HL-60 (cell line): ENCODE data around the gene PDCD6IP.

Experiments used
- TF ChIP-seq, protein P1 (sequence below): IDR thresholded peaks from one replicate; pipeline ENCODE4 v1.5.1; 2011; ENCODE audit warnings: low read length, control low read depth, inconsistent platforms; ENCODE audit not compliant: insufficient read depth
- TF ChIP-seq, protein P2 (sequence below): IDR thresholded peaks from 2 replicates; pipeline ENCODE4 v1.6.1; 2012; ENCODE audit warnings: low read depth; ENCODE audit not compliant: insufficient replicate concordance

DNA sequence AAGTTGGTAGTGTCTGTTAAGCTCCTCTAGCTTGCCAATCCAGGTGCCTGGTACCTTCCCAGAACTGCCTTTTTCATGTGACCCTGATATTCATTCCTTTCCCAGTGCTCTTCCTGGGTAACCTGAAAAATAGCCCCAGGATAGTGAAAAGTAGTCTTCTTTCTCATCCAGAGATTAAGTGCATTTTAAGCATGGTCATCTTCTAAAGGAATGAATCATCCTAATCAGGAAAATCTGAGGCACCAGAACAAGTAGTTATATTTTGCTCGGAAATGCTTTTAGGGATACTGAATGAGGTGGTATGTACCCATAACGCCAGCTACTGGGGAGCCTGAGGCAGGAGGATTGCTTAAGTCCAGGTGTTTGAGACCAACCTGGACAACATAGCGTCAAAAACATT lies 23.1 kb upstream of the PDCD6IP start:
- TF ChIP-seq, protein P1, sequence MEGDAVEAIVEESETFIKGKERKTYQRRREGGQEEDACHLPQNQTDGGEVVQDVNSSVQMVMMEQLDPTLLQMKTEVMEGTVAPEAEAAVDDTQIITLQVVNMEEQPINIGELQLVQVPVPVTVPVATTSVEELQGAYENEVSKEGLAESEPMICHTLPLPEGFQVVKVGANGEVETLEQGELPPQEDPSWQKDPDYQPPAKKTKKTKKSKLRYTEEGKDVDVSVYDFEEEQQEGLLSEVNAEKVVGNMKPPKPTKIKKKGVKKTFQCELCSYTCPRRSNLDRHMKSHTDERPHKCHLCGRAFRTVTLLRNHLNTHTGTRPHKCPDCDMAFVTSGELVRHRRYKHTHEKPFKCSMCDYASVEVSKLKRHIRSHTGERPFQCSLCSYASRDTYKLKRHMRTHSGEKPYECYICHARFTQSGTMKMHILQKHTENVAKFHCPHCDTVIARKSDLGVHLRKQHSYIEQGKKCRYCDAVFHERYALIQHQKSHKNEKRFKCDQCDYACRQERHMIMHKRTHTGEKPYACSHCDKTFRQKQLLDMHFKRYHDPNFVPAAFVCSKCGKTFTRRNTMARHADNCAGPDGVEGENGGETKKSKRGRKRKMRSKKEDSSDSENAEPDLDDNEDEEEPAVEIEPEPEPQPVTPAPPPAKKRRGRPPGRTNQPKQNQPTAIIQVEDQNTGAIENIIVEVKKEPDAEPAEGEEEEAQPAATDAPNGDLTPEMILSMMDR: no peak
- TF ChIP-seq, protein P2, sequence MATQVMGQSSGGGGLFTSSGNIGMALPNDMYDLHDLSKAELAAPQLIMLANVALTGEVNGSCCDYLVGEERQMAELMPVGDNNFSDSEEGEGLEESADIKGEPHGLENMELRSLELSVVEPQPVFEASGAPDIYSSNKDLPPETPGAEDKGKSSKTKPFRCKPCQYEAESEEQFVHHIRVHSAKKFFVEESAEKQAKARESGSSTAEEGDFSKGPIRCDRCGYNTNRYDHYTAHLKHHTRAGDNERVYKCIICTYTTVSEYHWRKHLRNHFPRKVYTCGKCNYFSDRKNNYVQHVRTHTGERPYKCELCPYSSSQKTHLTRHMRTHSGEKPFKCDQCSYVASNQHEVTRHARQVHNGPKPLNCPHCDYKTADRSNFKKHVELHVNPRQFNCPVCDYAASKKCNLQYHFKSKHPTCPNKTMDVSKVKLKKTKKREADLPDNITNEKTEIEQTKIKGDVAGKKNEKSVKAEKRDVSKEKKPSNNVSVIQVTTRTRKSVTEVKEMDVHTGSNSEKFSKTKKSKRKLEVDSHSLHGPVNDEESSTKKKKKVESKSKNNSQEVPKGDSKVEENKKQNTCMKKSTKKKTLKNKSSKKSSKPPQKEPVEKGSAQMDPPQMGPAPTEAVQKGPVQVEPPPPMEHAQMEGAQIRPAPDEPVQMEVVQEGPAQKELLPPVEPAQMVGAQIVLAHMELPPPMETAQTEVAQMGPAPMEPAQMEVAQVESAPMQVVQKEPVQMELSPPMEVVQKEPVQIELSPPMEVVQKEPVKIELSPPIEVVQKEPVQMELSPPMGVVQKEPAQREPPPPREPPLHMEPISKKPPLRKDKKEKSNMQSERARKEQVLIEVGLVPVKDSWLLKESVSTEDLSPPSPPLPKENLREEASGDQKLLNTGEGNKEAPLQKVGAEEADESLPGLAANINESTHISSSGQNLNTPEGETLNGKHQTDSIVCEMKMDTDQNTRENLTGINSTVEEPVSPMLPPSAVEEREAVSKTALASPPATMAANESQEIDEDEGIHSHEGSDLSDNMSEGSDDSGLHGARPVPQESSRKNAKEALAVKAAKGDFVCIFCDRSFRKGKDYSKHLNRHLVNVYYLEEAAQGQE: no peak
